GM12891 (cell line): Measurements from ENCODE around the gene SERPINB2.

Experiments used
- PAX5 ChIP-seq: IDR thresholded peaks from 2 replicates; pipeline ENCODE4 v1.6.1; 2011; ENCODE audit warnings: low read length, moderate library complexity, mild to moderate bottlenecking; ENCODE audit not compliant: insufficient read depth, severe bottlenecking
- POLR2A ChIP-seq: IDR thresholded peaks from 2 replicates; pipeline ENCODE4 v1.6.1; 2011; ENCODE audit warnings: low read depth, low read length, control low read depth
- POLR2AphosphoS5 ChIP-seq: IDR thresholded peaks from 2 replicates; pipeline ENCODE4 v1.6.1; 2011; ENCODE audit warnings: low read depth, low read length, control low read depth
- TAF1 ChIP-seq: IDR thresholded peaks from 2 replicates; pipeline ENCODE4 v1.6.1; 2011; ENCODE audit warnings: low read depth, low read length, control low read depth

DNA sequence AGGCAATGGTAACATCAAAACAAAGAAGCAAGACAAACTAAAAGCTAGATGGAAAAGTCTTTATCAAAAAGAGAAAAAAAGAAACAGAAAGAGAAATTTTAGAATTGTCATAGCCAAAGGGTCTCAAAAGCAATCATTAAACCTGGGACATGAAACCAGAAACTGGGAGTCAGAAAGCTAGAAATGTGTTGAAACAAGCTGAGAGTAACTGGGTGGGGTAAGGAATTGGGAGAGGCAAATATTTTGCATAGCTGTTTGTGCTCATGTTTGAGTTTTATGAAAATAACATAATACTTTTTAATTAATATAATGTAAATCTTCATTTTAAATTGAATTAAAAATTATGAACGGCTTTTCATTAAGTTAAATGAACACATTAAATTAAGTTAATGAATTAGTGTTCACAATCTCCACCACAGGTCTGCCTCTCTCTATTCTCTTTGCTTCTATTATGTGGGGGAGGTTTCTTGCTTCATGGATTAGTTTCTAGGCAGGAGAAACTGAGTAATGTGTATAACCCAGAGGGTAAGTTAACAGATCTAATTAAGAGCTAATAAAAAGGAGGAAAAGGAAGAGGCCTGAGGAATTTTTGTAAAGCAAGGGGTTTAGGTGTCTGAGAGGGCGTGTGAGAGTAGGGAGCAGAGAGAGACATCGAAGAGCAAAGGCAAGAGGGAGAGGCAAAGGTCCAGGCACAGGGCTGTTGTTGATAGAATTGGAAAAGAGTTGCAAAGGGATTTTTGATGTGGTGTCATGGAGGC, 20.0 kb upstream of the SERPINB2 start:
- no peak for TF ChIP-seq POLR2A
- TF ChIP-seq POLR2AphosphoS5 = no peak
- no peak for TF ChIP-seq PAX5
- no peak for TF ChIP-seq TAF1
